Stimulated activated CD4-positive, alpha-beta T cell treated with anti-CD3 and anti-CD28 coated beads, Interleukin-1b, Interleukin-23, amount 100 ng/mL, for 4 hours (primary cell): ENCODE data around the gene CYP4F11.
"Not testable (repeated sequence)": the region's sequence is repeated elsewhere in the genome, so short reads cannot be mapped to it uniquely, and the experiment has no call there.

ENCODE experiments used
- DNase-seq, 2 donors: peaks; one replicate each; pipeline ENCODE4 v3.0.0-alpha.2; 2020; ENCODE audit warnings: low read depth in 2 of 2

CYP4F11 gene

DNA sequence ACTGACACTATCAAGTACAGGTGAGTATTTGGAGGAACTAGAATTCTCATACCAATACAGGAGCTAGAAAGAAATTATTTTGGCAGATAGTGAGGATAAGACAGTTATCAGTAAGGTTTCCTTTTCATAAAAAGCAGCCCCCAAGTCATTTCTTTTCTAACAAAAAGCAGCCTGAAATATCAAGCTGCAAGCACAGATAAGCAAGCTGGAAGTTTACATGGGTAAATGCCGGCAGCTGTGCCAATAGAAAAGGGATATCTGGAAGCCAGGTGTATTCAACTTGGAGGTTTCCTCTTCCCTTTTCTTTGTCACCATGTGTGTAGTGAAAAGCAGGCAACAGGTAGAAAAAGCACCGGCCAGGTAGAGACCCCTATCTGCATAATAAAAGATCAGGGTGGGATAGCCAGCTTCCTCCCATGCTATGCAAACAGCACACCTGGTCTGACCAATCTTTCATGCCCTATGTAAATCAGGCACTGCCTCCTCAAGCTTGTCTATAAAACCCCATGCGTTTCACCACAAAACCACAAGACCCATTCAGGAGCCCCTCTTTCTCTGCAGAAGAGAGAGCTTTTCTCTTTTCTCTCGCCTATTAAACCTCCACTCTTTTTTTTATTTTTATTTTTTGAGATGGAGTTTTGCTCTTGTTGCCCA is 59.4 kb downstream of the CYP4F11 start:
- DNase-seq, result no peak

GRCh38 chr19:15873771-15874170 is 60.6 kb downstream of the CYP4F11 start:
- DNase-seq, result not testable (repeated sequence)

DNA sequence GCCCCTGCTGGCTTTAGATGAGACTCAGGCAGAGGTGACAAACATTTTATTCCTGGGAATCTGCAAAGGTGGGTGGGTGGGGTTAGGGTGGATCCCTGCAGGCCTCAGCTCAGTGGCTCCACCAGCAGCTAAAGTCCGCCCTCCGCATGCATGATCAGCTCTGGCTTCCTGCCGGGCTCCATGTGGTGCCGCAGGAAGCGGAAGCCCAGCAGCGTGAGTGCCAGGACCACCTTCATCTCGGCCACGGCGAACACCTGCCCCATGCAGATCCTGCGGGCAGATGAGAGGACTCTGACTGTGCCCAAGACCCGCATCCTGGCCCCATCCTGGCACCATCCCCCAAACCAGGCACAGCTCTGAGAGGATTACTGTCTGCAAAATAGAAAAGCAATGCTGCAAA is 62.8 kb downstream of the CYP4F11 start:
- DNase-seq, result peak in 1 of 2 donors; percentile 4

GRCh38 chr19:15869873-15870272 is 64.5 kb downstream of the CYP4F11 start:
- DNase-seq, result no peak

- DNase-seq, result peak; percentile 1 to 12
These were observed 65.2 kb downstream of the CYP4F11 start for GRCh38 chr19:15869109-15869555.

- no peak for DNase-seq
These were observed 67.7 kb downstream of the CYP4F11 start for GRCh38 chr19:15866636-15867035.

GRCh38 chr19:15864824-15865223 is 69.5 kb downstream of the CYP4F11 start:
- no peak for DNase-seq

DNA sequence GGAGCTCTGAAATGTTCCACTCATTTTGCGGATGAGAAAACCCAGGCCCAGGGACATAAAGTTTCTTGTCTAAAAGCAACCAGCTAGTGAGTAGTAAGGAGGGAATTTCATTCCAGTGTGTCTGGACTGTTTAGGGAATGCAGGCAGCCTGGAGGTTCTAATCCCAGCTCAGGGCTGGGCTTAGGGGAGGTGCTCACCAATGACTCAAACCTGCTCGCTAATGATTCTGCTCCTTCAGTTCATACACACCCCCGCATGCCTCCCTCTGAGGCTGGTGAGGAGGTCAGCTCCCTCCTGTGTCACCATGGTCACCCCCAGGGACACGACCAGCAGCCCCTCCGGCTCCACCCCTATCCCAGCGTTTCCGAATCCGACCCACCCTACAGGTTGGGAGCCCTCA is 71.1 kb downstream of the CYP4F11 start:
- no peak for DNase-seq

DNA sequence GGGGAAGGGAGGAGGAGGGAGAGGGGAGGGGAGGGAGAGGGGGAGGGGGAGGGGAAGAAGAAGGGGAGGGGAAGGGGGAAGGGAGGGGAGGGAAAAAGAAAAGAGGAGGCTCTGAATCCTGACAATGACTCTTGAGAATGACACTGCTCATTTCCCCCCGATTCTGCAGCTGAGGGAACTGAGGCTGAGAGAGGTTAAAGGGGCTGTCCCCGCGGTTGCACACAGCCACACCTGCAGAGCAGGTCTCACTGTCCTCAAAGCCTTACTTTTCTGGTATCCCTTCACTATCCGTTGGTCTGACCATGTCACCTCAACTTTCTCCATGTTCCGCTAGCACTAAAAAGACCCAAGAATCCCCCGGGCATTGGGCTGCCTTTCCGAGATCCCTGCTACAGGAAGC is 71.9 kb downstream of the CYP4F11 start:
- DNase-seq, result no peak
